Left ventricle myocardium inferior (tissue), 1 donor: ENCODE results near the gene ARHGEF19. TPM values are rescaled to one million over a fixed set of nuclear protein-coding genes. Genes with fewer than 3 reads are reported as not detected.
A peak's percentile ranks its signal among the peaks of the same experiment; 100 is the strongest.

Source experiments
- DNase-seq: peaks from one replicate; pipeline ENCODE4 v3.0.0-alpha.2; 2020
- H3K27ac ChIP-seq: fragments of 200-600 bp; replicated peaks from 2 replicates; pipeline ENCODE4 v1.8.0; 2021
- H3K27me3 ChIP-seq: fragments of 200-600 bp; 2 replicates; pipeline ENCODE4 v1.8.0; 2021; ENCODE audit warnings: low read depth
- H3K36me3 ChIP-seq: fragments of 200-600 bp; 2 replicates; pipeline ENCODE4 v1.8.0; 2021
- H3K4me1 ChIP-seq: fragments of 200-600 bp; 2 replicates; pipeline ENCODE4 v1.8.0; 2021
- H3K4me3 ChIP-seq: fragments of 200-600 bp; 2 replicates; pipeline ENCODE4 v1.8.0; 2021; ENCODE audit warnings: mild to moderate bottlenecking, moderate library complexity
- H3K9me3 ChIP-seq: fragments of 200-600 bp; replicated peaks from 2 replicates; pipeline ENCODE4 v1.8.0; 2021
- intact Hi-C: fragments of 100-400 bp; cut with micrococcal nuclease; formaldehyde crosslinking; loops from one replicate; pipeline ENCODE4 v1.11.0; 2022
- total RNA-seq: library from RNA; stranded (reverse); fragmentation: NEBNext Ultra II Directional; extraction: Animal tissue kit (Norgen Biotek cat#: 25700); gene quantifications from one replicate; pipeline ENCODE4 v1.2.1, GENCODE V29; 2021
- TF ChIP-seq, protein P1 (sequence below): fragments of 200-600 bp; IDR thresholded peaks from 2 replicates; pipeline ENCODE4 v1.8.0; 2021; ENCODE audit warnings: antibody characterized with exemption, mild to moderate bottlenecking, borderline replicate concordance
- donor health status: DM: no; HTN: yes; CAD: no; lungs with severe emphysema.

ARHGEF19 gene
- total RNA-seq, 1 donor from 2014 or later, result 2.2 TPM

DNA sequence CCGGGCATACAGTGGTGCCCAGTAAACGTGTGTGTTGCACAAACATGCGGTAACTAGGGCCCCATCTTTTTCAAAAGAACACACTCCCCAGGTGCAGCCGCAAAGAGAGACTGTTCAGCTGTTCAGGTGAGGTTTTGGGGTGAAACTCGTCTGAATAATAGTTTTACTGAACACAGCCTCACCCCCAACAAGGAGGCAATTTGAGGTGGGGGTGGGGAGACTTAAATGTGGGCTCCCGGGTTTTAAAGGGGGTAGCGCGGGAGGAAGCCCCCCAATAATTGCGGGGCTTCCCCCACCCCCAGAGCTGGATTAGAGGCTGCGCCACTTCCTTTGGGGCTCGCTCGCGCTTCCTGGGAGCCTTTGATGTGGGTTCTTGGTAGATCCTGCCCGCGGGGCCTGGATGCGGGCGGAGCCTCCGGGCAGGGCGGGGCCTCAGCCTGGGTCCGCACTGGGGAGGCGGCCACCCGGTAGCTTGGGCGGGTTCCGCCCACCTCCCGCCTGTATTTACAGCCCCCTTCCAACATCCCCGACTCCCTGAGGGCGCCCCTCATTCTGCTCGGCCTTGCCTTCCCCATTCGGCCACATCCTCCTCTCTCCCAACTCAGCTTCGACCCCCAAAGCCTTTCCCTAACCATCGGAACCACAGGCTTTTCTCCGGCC lies 50.2 kb downstream of the ARHGEF19 start:
- H3K4me1 ChIP-seq, result peaks cover 21% of the 10 kb centered on the region
- TF ChIP-seq, protein P1, sequence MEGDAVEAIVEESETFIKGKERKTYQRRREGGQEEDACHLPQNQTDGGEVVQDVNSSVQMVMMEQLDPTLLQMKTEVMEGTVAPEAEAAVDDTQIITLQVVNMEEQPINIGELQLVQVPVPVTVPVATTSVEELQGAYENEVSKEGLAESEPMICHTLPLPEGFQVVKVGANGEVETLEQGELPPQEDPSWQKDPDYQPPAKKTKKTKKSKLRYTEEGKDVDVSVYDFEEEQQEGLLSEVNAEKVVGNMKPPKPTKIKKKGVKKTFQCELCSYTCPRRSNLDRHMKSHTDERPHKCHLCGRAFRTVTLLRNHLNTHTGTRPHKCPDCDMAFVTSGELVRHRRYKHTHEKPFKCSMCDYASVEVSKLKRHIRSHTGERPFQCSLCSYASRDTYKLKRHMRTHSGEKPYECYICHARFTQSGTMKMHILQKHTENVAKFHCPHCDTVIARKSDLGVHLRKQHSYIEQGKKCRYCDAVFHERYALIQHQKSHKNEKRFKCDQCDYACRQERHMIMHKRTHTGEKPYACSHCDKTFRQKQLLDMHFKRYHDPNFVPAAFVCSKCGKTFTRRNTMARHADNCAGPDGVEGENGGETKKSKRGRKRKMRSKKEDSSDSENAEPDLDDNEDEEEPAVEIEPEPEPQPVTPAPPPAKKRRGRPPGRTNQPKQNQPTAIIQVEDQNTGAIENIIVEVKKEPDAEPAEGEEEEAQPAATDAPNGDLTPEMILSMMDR, result no peak
- DNase-seq, result no peak
- H3K9me3 ChIP-seq, result no peaks in the 10 kb centered on the region
- intact Hi-C loops, result no loop called here
- no peak overlapping the region for H3K4me3 ChIP-seq
- no peaks in the 10 kb centered on the region for H3K36me3 ChIP-seq
- no peak overlapping the region for H3K27ac ChIP-seq
- H3K27me3 ChIP-seq, result no peaks in the 10 kb centered on the region

DNA sequence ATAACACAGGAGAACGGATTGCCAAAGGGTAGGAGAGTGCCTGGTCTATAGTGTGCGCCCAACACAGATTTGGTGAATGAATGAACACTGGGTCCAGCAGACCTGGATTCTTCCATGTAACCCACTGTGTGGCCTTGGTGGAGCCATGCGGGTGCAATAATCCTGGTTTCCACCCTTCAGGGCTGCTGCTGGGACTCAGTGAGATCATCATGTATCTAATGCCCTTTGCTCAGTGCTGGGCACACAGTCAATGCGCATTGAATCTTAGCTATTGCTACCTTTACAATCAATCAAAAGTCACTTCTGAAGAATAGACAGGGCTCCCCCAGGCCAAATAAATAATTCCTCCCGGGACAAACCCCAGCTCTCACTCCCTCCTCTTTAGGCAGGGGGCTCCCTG lies 50.7 kb downstream of the ARHGEF19 start:
- DNase-seq, result no peak
- Histone ChIP-seq H3K9me3 (no peaks in the 10 kb centered on the region), H3K4me1 (peaks cover 20% of the 10 kb centered on the region), H3K36me3 (no peaks in the 10 kb centered on the region), H3K27me3 (no peaks in the 10 kb centered on the region), H3K4me3 (no peak overlapping the region), H3K27ac (no peak overlapping the region)
- intact Hi-C loops, result no loop called here
- TF ChIP-seq, protein P1, result no peak

DNA sequence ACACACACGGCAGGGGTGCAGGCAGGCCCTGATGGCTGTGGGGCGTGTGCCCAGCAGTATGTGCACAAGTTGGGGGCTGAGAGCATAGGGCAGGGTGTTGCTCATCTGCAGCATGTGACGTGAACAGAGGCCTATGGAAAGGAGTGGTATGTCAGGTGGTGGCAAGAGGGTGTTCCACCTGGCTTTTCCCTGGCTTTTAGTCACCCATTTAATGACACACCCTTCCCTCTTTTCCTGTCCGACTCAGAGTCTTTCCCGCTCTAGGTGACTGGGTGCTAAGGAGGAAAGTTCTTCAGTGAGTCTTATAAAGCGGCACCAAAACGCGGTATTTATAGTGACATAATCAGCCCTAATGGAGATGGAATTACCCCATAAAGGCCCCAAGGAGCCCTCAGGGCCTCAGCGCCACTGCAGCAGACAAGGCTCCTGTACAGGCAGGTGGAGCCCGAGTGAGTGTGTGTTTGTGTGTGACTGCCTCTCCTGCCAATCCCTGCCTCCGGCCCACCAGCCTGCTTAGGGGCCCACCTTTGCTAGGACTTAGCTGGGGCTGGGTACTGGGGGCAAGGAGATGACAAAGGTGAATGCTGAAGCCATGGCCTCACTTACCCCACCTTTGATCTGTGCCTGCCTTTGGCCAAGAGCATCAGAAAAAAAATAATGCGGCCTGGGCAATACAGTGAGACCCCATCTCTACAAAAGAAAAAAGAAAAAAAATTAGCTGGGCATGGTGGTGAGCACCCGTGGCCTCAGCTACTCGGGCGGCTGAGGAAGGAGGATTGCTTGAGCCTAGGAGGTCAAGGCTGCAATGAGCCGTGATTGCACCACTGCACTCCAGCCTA lies 53.2 kb downstream of the ARHGEF19 start:
- no peaks in the 10 kb centered on the region for H3K9me3 ChIP-seq
- TF ChIP-seq, protein P1, result no peak
- no peaks in the 10 kb centered on the region for H3K27me3 ChIP-seq
- DNase-seq, result no peak
- H3K4me1 ChIP-seq, result peaks cover 30% of the 10 kb centered on the region
- intact Hi-C loops, result no loop called here
- H3K27ac ChIP-seq, result no peak overlapping the region
- no peak overlapping the region for H3K4me3 ChIP-seq
- no peaks in the 10 kb centered on the region for H3K36me3 ChIP-seq

DNA sequence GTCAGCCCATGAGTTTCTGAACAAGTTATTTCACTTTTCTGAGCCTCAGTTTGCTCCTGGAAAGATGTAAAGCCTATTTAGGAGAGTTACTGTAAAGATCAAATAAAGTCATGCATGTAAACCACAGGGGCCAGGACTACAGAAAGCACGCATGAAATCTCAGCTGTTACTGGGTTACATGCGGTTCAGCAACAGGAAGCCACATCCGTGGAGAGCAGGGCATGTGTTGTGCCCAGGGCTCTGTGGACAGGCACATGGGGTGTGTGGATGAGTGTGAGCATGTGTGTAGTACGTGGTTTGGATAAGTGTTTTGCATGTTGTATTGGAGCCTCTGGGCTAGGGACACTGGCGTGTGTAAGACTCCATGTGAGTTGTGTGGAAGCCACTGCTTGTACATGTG lies 54.4 kb downstream of the ARHGEF19 start:
- Histone ChIP-seq H3K36me3 (no peaks in the 10 kb centered on the region), H3K27ac (no peak overlapping the region), H3K9me3 (no peaks in the 10 kb centered on the region), H3K4me1 (peaks cover 39% of the 10 kb centered on the region), H3K27me3 (no peaks in the 10 kb centered on the region), H3K4me3 (no peak overlapping the region)
- TF ChIP-seq, protein P1, result no peak
- DNase-seq, result no peak
- intact Hi-C loops, result no loop called here

DNA sequence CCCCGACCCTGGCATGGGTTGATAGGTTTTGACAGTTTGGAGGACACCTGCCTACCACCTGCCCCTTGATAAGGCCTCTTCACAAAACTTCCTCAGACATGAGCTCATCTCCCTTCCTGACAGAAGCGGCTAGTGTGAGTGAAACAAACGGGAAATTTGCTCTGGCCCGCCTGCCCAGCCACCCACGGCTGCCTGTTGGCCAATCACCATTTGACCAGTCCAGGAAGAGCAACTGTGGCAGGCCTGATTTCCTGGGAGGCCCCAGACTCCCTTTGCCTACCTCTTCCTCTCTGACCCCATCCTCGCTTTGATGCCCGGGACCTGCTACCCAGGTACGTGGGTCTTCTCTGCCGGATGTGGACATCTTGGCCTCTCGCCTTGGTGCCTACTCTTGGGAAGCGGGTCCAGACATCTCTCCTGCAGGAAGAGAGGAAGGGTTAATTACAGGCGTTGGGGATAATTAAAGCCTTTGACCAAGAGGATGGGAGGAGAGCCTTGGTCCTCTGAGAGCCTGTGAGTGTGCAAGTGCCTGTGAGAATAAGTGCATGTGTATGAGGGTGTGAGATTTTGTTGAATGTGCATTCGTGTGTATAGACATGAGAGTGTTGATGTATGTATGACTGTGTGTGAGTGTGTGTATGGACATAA lies 55.5 kb downstream of the ARHGEF19 start:
- no peaks in the 10 kb centered on the region for H3K9me3 ChIP-seq
- H3K36me3 ChIP-seq, result no peaks in the 10 kb centered on the region
- intact Hi-C loops, result no loop called here
- no peaks in the 10 kb centered on the region for H3K27me3 ChIP-seq
- H3K4me3 ChIP-seq, result no peak overlapping the region
- no peak for DNase-seq
- TF ChIP-seq, protein P1, result no peak
- peak overlapping the region; percentile 94 for H3K27ac ChIP-seq
- H3K4me1 ChIP-seq, result peaks cover 50% of the 10 kb centered on the region
